Measurements from ENCODE around the gene TBC1D21. TPM values are rescaled to one million over a fixed set of nuclear protein-coding genes. Genes with fewer than 3 reads are reported as not detected.

The TBC1D21 gene
- total and polyA plus RNA-seq, 8 donors = not detected

- H3K4me3 ChIP-seq = no peak overlapping the region
- H3K9me3 ChIP-seq = no peaks in the 10 kb centered on the region
- H3K4me1 ChIP-seq = peaks cover 9 to 17% (median 11%) of the 10 kb centered on the region in 4 donors
- 33 to 37% (median 36%) methylated on average over 6 of the region's 6 CpGs for WGBS, 5 donors
- peak; percentile 52 to 71 for DNase-seq
- no peak for TF ChIP-seq EP300 (IDR thresholded peaks at IDR 0.05)
- peak in 5 of 7 experiments; percentile 39 to 75 (median 63) for TF ChIP-seq CTCF (IDR thresholded peaks at IDR 0.05)
- no peaks in the 10 kb centered on the region for H3K36me3 ChIP-seq
- intact Hi-C loops (cut with DNase I; ENCODE audit: low total_unique reads) = no loop called here
- H3K27ac ChIP-seq = no peak overlapping the region
- H3K27me3 ChIP-seq = peaks cover 0 to 15% (median 0%) of the 10 kb centered on the region in 3 donors
Observed at GRCh38 chr15:73873889-73874511, 636 bp downstream of the TBC1D21 start.

GRCh38 chr15:73879426-73879825, 6.1 kb downstream of the TBC1D21 start:
- H3K27ac ChIP-seq = no peak overlapping the region
- H3K9me3 ChIP-seq = no peaks in the 10 kb centered on the region
- no peak overlapping the region for H3K4me3 ChIP-seq
- 41 to 71% (median 64%) methylated on average over 3 of the region's 3 CpGs for WGBS, 5 donors
- H3K27me3 ChIP-seq = peaks cover 0 to 21% (median 0%) of the 10 kb centered on the region in 3 donors
- intact Hi-C loops (cut with DNase I; ENCODE audit: low total_unique reads) = no loop called here
- no peaks in the 10 kb centered on the region for H3K4me1 ChIP-seq
- TF ChIP-seq CTCF (IDR thresholded peaks at IDR 0.05) (no peak), POLR2A (IDR thresholded peaks at IDR 0.05) (no peak), EP300 (IDR thresholded peaks at IDR 0.05) (no peak), POLR2AphosphoS5 (IDR thresholded peaks at IDR 0.05) (no peak)
- H3K36me3 ChIP-seq = no peaks in the 10 kb centered on the region
- DNase-seq = no peak

GRCh38 chr15:73881579-73882320, 8.4 kb downstream of the TBC1D21 start:
- Histone ChIP-seq H3K9me3 (no peaks in the 10 kb centered on the region), H3K36me3 (no peaks in the 10 kb centered on the region), H3K27ac (no peak overlapping the region), H3K27me3 (peaks cover 0 to 17% (median 0%) of the 10 kb centered on the region in 3 donors), H3K4me1 (no peaks in the 10 kb centered on the region), H3K4me3 (no peak overlapping the region)
- TF ChIP-seq POLR2A (IDR thresholded peaks at IDR 0.05) (no peak), POLR2AphosphoS5 (IDR thresholded peaks at IDR 0.05) (no peak), EP300 (IDR thresholded peaks at IDR 0.05) (no peak), CTCF (IDR thresholded peaks at IDR 0.05) (no peak)
- no peak for DNase-seq
- 76 to 82% (median 79%) methylated on average over 7 to 12 of the region's 12 CpGs for WGBS, 5 donors
- intact Hi-C loops (cut with DNase I; ENCODE audit: low total_unique reads) = no loop called here

GRCh38 chr15:73882761-73883419, 9.5 kb downstream of the TBC1D21 start:
- intact Hi-C loops (cut with DNase I; ENCODE audit: low total_unique reads) = no loop called here
- H3K4me1 ChIP-seq = no peaks in the 10 kb centered on the region
- H3K27ac ChIP-seq = no peak overlapping the region
- no peak overlapping the region for H3K4me3 ChIP-seq
- 79 to 86% (median 85%) methylated on average over 10 of the region's 10 CpGs for whole genome bisulfite sequencing, 5 donors
- peaks cover 0 to 16% (median 0%) of the 10 kb centered on the region in 3 donors for H3K27me3 ChIP-seq
- TF ChIP-seq CTCF (IDR thresholded peaks at IDR 0.05) (no peak), POLR2AphosphoS5 (IDR thresholded peaks at IDR 0.05) (no peak), POLR2A (IDR thresholded peaks at IDR 0.05) (no peak), EP300 (IDR thresholded peaks at IDR 0.05) (no peak)
- H3K36me3 ChIP-seq = no peaks in the 10 kb centered on the region
- peak in 1 of 2 donors; percentile 22 for DNase-seq
- no peaks in the 10 kb centered on the region for H3K9me3 ChIP-seq
